Measurements from ENCODE around the gene IL13RA2.

GRCh38 chrX:115018040-115018647, 728 bp upstream of the IL13RA2 start:
- TF ChIP-seq CTCF (IDR thresholded peaks at IDR 0.05) (peak in 1 of 4 experiments; percentile 15), POLR2A (IDR thresholded peaks at IDR 0.05) (no peak), POLR2AphosphoS5 (IDR thresholded peaks at IDR 0.05) (no peak)

Measured in prostate gland (tissue), 2 donors.